H1 (cell line): ENCODE data around the gene GSE1. TPM values are rescaled to one million over a fixed set of nuclear protein-coding genes. Genes with fewer than 3 reads are reported as not detected.

Experiments
- CTCF ChIA-PET: fragments of 300-600 bp; sonication (Branson Sonifier 250); formaldehyde crosslinking; loops from one replicate; lab custom pipeline; 2021; ENCODE audit not compliant: partially characterized antibody; lab: Charles Lee
- POLR2A ChIA-PET: fragments of 300-600 bp; sonication (Branson Sonifier 250); formaldehyde crosslinking; loops from one replicate; lab custom pipeline; 2021; ENCODE audit warnings: inconsistent platforms; ENCODE audit not compliant: partially characterized antibody; lab: Charles Lee
- DNase-seq, 2 experiments: peaks; one replicate each; pipeline versions ENCODE4 v3.0.0 to v3.0.0-alpha.2; 2010 to 2022; ENCODE audit warnings: low spot score in 2 of 2, low read depth in 1 of 2, mixed read lengths in 1 of 2
- FAIRE-seq: peaks from 2 replicates; lab custom pipeline; 2011; peaks lifted over from hg19 to GRCh38; lab: Jason Lieb, UNC
- H2AFZ ChIP-seq: 2 replicates; pipeline ENCODE4 v1.8.1; 2012; ENCODE audit warnings: low read length, inconsistent platforms
- H2AK5ac ChIP-seq: 2 replicates; pipeline ENCODE4 v1.6.1; 2013; ENCODE audit warnings: low read depth, low read length
- H2BK120ac ChIP-seq: replicated peaks from 2 replicates; pipeline ENCODE3; 2013; ENCODE audit warnings: low read depth, low read length, inconsistent platforms
- H2BK12ac ChIP-seq: 2 replicates; pipeline ENCODE4 v1.6.1; 2013; ENCODE audit warnings: low read depth, low read length
- H2BK15ac ChIP-seq: 2 replicates; pipeline ENCODE4 v1.6.1; 2013; ENCODE audit warnings: low read length
- H2BK20ac ChIP-seq: 2 replicates; pipeline ENCODE4 v1.6.1; 2013; ENCODE audit warnings: low read length
- H2BK5ac ChIP-seq: 2 replicates; pipeline ENCODE4 v1.6.1; 2013; ENCODE audit warnings: low read depth, low read length
- H3K14ac ChIP-seq: 2 replicates; pipeline ENCODE4 v1.6.1; 2013; ENCODE audit warnings: inconsistent platforms; ENCODE audit not compliant: insufficient read length
- H3K18ac ChIP-seq: 2 replicates; pipeline ENCODE4 v1.6.1; 2013; ENCODE audit warnings: low read length; ENCODE audit errors: extremely low read depth
- H3K23ac ChIP-seq: 2 replicates; pipeline ENCODE4 v1.6.1; 2013; ENCODE audit warnings: inconsistent platforms; ENCODE audit not compliant: insufficient read length
- H3K23me2 ChIP-seq: 2 replicates; pipeline ENCODE4 v1.6.1; 2013; ENCODE audit warnings: low read depth, low read length
- H3K27ac ChIP-seq: 2 replicates; pipeline ENCODE4 v1.6.1; 2011; ENCODE audit warnings: low read depth, low read length, inconsistent platforms
- H3K27me3 ChIP-seq, 4 experiments: replicated peaks in 1 of 4; 1 replicate in 1 of 4; 2 replicates in 3 of 4; pipeline versions ENCODE4 v1.6.1 to v1.8.1; 2011 to 2013; ENCODE audit warnings: low read length in 3 of 4, mild to moderate bottlenecking in 3 of 4, inconsistent platforms in 2 of 4, mixed read lengths in 2 of 4, moderate library complexity in 1 of 4; ENCODE audit not compliant: control insufficient read depth in 3 of 4, insufficient read depth in 3 of 4; ENCODE audit errors: extremely low read depth in 1 of 4
- H3K36me3 ChIP-seq, 4 experiments: 2 replicates each; pipeline versions ENCODE4 v1.6.1 to v1.8.1; 2011 to 2013; ENCODE audit warnings: mild to moderate bottlenecking in 4 of 4, low read length in 3 of 4, moderate library complexity in 2 of 4, control low read depth in 1 of 4, inconsistent platforms in 1 of 4; ENCODE audit not compliant: insufficient read depth in 4 of 4, control insufficient read depth in 2 of 4
- H3K4ac ChIP-seq: replicated peaks from 2 replicates; pipeline ENCODE3; 2013; ENCODE audit warnings: low read length, low read depth, mixed read lengths, inconsistent platforms; ENCODE audit not compliant: insufficient read length
- H3K4me1 ChIP-seq, 4 experiments: replicated peaks in 1 of 4; 1 replicate in 1 of 4; 2 replicates in 3 of 4; pipeline versions ENCODE4 v1.6.1 to v1.8.1; 2011 to 2013; ENCODE audit warnings: low read length in 3 of 4, inconsistent platforms in 2 of 4, mixed read lengths in 1 of 4; ENCODE audit not compliant: insufficient read depth in 4 of 4, control insufficient read depth in 3 of 4
- H3K4me2 ChIP-seq, 2 experiments: 2 replicates each; pipeline versions ENCODE4 v1.6.1 to v1.8.1; 2011 to 2013; ENCODE audit warnings: low read depth in 2 of 2, low read length in 2 of 2, control low read depth in 1 of 2, inconsistent platforms in 1 of 2, mild to moderate bottlenecking in 1 of 2; ENCODE audit not compliant: insufficient read depth in 1 of 2
- H3K4me3 ChIP-seq, 4 experiments: fragments of 200-600, 300-600 bp in 1 of 4; sonication (generic), shearing (Covaris generic), sonication (Bioruptor Twin) in 1 of 4; 2 replicates each; pipeline versions ENCODE4 v1.5.1 to v1.8.1; 2011 to 2016; ENCODE audit warnings: low read length in 4 of 4, low read depth in 3 of 4, control low read depth in 2 of 4, inconsistent platforms in 2 of 4, mild to moderate bottlenecking in 2 of 4, mixed read lengths in 1 of 4, moderate library complexity in 1 of 4; ENCODE audit not compliant: insufficient read depth in 2 of 4; ENCODE audit errors: extremely low read depth in 1 of 4
- H3K56ac ChIP-seq: replicated peaks from 2 replicates; pipeline ENCODE3; 2013; ENCODE audit warnings: low read depth, mild to moderate bottlenecking, mixed read lengths, low read length, inconsistent platforms; ENCODE audit not compliant: insufficient read length
- H3K79me1 ChIP-seq: 2 replicates; pipeline ENCODE4 v1.6.1; 2013; ENCODE audit warnings: low read depth, low read length, control low read depth
- H3K79me2 ChIP-seq, 2 experiments: 2 replicates each; pipeline versions ENCODE4 v1.6.1 to v1.8.1; 2012 to 2013; ENCODE audit warnings: low read length in 2 of 2, mild to moderate bottlenecking in 2 of 2, inconsistent platforms in 1 of 2; ENCODE audit not compliant: insufficient read depth in 2 of 2, control insufficient read depth in 1 of 2
- H3K9ac ChIP-seq, 4 experiments: replicated peaks in 1 of 4; 1 replicate in 1 of 4; 2 replicates in 3 of 4; pipeline versions ENCODE4 v1.6.1 to v1.8.1; 2011 to 2013; ENCODE audit warnings: low read depth in 3 of 4, low read length in 3 of 4, control low read depth in 2 of 4, mild to moderate bottlenecking in 2 of 4, moderate library complexity in 2 of 4, inconsistent platforms in 1 of 4; ENCODE audit errors: extremely low read depth in 1 of 4
- H3K9me3 ChIP-seq, 2 experiments: 2 replicates each; pipeline versions ENCODE4 v1.6.1 to v1.8.1; 2012 to 2013; ENCODE audit warnings: mild to moderate bottlenecking in 2 of 2, moderate library complexity in 2 of 2, control low read depth in 1 of 2, inconsistent platforms in 1 of 2, low read depth in 1 of 2, low read length in 1 of 2, mixed read lengths in 1 of 2; ENCODE audit not compliant: insufficient read depth in 2 of 2
- H4K20me1 ChIP-seq, 2 experiments: replicated peaks in 1 of 2; 2 replicates each; pipeline versions ENCODE3 to v1.8.1; 2011 to 2013; ENCODE audit warnings: inconsistent platforms in 2 of 2, low read length in 2 of 2, mild to moderate bottlenecking in 1 of 2; ENCODE audit not compliant: insufficient read depth in 2 of 2, control insufficient read depth in 1 of 2
- H4K5ac ChIP-seq: 2 replicates; pipeline ENCODE4 v1.6.1; 2013; ENCODE audit warnings: low read length, low read depth, mixed read lengths, inconsistent platforms; ENCODE audit not compliant: insufficient read length
- H4K8ac ChIP-seq: 2 replicates; pipeline ENCODE4 v1.8.0; 2013; ENCODE audit warnings: mild to moderate bottlenecking, moderate library complexity, low read length, inconsistent platforms; ENCODE audit not compliant: insufficient read depth; ENCODE audit errors: extremely low read depth
- H4K91ac ChIP-seq: replicated peaks from 2 replicates; pipeline ENCODE3; 2013; ENCODE audit warnings: low read length, mixed read lengths, inconsistent platforms; ENCODE audit not compliant: insufficient read length
- BRCA1 ChIP-seq: IDR thresholded peaks from 2 replicates; pipeline ENCODE4 v1.6.1; 2012; ENCODE audit warnings: low read depth, low read length, improper control_type of control experiment
- GTF2F1 ChIP-seq: IDR thresholded peaks from 2 replicates; pipeline ENCODE4 v1.6.1; 2012; ENCODE audit warnings: low read depth, low read length, improper control_type of control experiment, borderline replicate concordance
- HDAC2 ChIP-seq, 2 experiments: fragments of 300-600 bp in 1 of 2; sonication (generic) in 1 of 2; IDR thresholded peaks; 2 replicates each; pipeline ENCODE4 v1.6.1; 2011 to 2012; ENCODE audit warnings: low read depth in 2 of 2, low read length in 2 of 2, mild to moderate bottlenecking in 2 of 2, moderate library complexity in 2 of 2, borderline replicate concordance in 1 of 2, inconsistent platforms in 1 of 2
- MAFK ChIP-seq: IDR thresholded peaks from 2 replicates; pipeline ENCODE4 v1.6.1; 2012; ENCODE audit warnings: low read depth, mild to moderate bottlenecking, improper control_type of control experiment, low read length
- MAX ChIP-seq: IDR thresholded peaks from 2 replicates; pipeline ENCODE4 v1.6.1; 2012; ENCODE audit warnings: inconsistent platforms
- PHF8 ChIP-seq: fragments of 200-600 bp; sonication (generic); conservative IDR thresholded peaks from 2 replicates; pipeline ENCODE4 v1.7.1; 2012; ENCODE audit warnings: low read depth, mild to moderate bottlenecking, inconsistent platforms, low read length, moderate library complexity
- POLR2A ChIP-seq, 2 experiments: IDR thresholded peaks; 1 replicate in 1 of 2; 2 replicates in 1 of 2; pipeline ENCODE4 v1.6.1; 2011; ENCODE audit warnings: low read depth in 2 of 2, low read length in 2 of 2, mild to moderate bottlenecking in 2 of 2; ENCODE audit errors: control extremely low read depth in 1 of 2
- RAD21 ChIP-seq, 2 experiments: IDR thresholded peaks in 1 of 2; conservative IDR thresholded peaks in 1 of 2; 2 replicates each; pipeline ENCODE4 v1.6.1; 2011; ENCODE audit warnings: low read depth in 2 of 2, low read length in 2 of 2, improper control_type of control experiment in 1 of 2, inconsistent platforms in 1 of 2, mild to moderate bottlenecking in 1 of 2, moderate library complexity in 1 of 2
- RBBP5 ChIP-seq: IDR thresholded peaks from 2 replicates; pipeline ENCODE4 v1.7.1; 2012; ENCODE audit warnings: low read depth, mild to moderate bottlenecking, inconsistent platforms, low read length, moderate library complexity, borderline replicate concordance
- RXRA ChIP-seq: IDR thresholded peaks from 2 replicates; pipeline ENCODE4 v1.6.1; 2011; ENCODE audit warnings: low read depth, mild to moderate bottlenecking, low read length, moderate library complexity; ENCODE audit not compliant: insufficient read depth
- SIRT6 ChIP-seq: IDR thresholded peaks from one replicate; pipeline ENCODE4 v1.7.1; 2012; ENCODE audit warnings: low read length, inconsistent platforms
- TAF7 ChIP-seq: optimal IDR thresholded peaks from 2 replicates; pipeline ENCODE3; 2011; ENCODE audit warnings: low read depth, mild to moderate bottlenecking, inconsistent platforms, low read length, moderate library complexity, borderline replicate concordance
- TBP ChIP-seq: IDR thresholded peaks from 2 replicates; pipeline ENCODE4 v1.6.1; 2011; ENCODE audit warnings: low read depth, low read length, improper control_type of control experiment
- TCF12 ChIP-seq: IDR thresholded peaks from 2 replicates; pipeline ENCODE4 v1.6.1; 2011; ENCODE audit warnings: low read depth, mild to moderate bottlenecking, low read length
- WGBS, 2 experiments: shearing (Covaris generic) in 1 of 2; methylation state at CpG; one replicate each; pipeline versions ENCODE4 v1.1.6 to v1.1.7; 2013 to 2015; ENCODE audit warnings: low lambda C conversion rate in 2 of 2, mixed read lengths in 2 of 2, inconsistent platforms in 1 of 2, low coverage in 1 of 2, missing lambda C conversion rate in 1 of 2; ENCODE audit not compliant: insufficient replicate concordance in 2 of 2, insufficient coverage in 1 of 2, insufficient read length in 1 of 2; ENCODE audit errors: extremely low coverage in 1 of 2, missing lambda C conversion rate in 1 of 2; 5-methylcytosine and 5-hydroxymethylcytosine counted together
- polyA plus RNA-seq, 7 experiments: library from polyadenylated mRNA; depleted of rRNA in 3 of 7; stranded (reverse) in 5 of 7; unstranded in 2 of 7; fragments of >200 nt in 5 of 7; fragments of 200-250 nt in 2 of 7; gene quantifications; 1 replicate in 5 of 7; 2 replicates in 1 of 7; 4 replicates in 1 of 7; pipeline versions ENCODE4 v1.2.1 to v1.2.3, GENCODE V29; 2011 to 2013; ENCODE audit warnings: missing spikeins in 2 of 7, mixed read lengths in 2 of 7
- total RNA-seq: library from RNA; stranded (reverse); fragmentation: NEBNext Ultra II Directional; extraction: Animal tissue kit (Norgen Biotek cat#: 25700); gene quantifications from 2 replicates; pipeline ENCODE4 v1.2.1, GENCODE V29; 2021

The GSE1 gene
- total and polyA plus RNA-seq, 2 of the 8 experiments (the other 6 are each of a cell fraction or from before 2014, with no cell fraction given): 26.0 to 65.6 TPM

- 92% methylated on average over 14 of the region's 14 CpGs; no CpG with 5 or more reads in 1 of the 2 experiments for WGBS, 2 experiments
- H3K4me3 ChIP-seq: no peak overlapping the region
- H2BK15ac ChIP-seq: no peak overlapping the region
- H3K79me2 ChIP-seq: no peaks in the 10 kb centered on the region
- peaks cover 3% of the 10 kb centered on the region for H3K79me1 ChIP-seq
- no peak overlapping the region for H4K91ac ChIP-seq
- H3K4me1 ChIP-seq: no peaks in the 10 kb centered on the region
- H3K4ac ChIP-seq: no peak overlapping the region
- no peak overlapping the region for H3K23ac ChIP-seq
- H3K36me3 ChIP-seq: peaks cover 51 to 93% (median 78%) of the 10 kb centered on the region in 4 experiments
- H4K5ac ChIP-seq: no peak overlapping the region
- H3K27ac ChIP-seq: no peak overlapping the region
- H3K27me3 ChIP-seq: no peaks in the 10 kb centered on the region
- H3K18ac ChIP-seq: no peak overlapping the region
- H3K4me2 ChIP-seq: no peak overlapping the region
- H3K9me3 ChIP-seq: no peaks in the 10 kb centered on the region
- H2AFZ ChIP-seq: no peak overlapping the region
- no peak overlapping the region for H3K9ac ChIP-seq
- no peak overlapping the region for H3K56ac ChIP-seq
- no peak overlapping the region for H2AK5ac ChIP-seq
- no peak overlapping the region for H3K14ac ChIP-seq
- CTCF ChIA-PET: interaction anchor here (1.5 to 37.0 kb wide), 3 partner anchors 10 to 47 kb away, joined by 3 to 620 read pairs (median 248); no protein-coding TSS in a partner anchor
- H4K20me1 ChIP-seq: peaks cover 4 to 19% of the 10 kb centered on the region in 2 experiments
- H3K23me2 ChIP-seq: no peaks in the 10 kb centered on the region
- H2BK12ac ChIP-seq: no peak overlapping the region
- FAIRE-seq (no peak), DNase-seq (no peak)
- POLR2A ChIA-PET: interaction anchor here (1.4 to 10.5 kb wide), 2 partner anchors 15 kb away, joined by 3 to 77 read pairs; partner anchors contain the start of gene GINS2
- no peak overlapping the region for H2BK120ac ChIP-seq
- H4K8ac ChIP-seq: 0 out of 2 replicates have a peak overlapping the region, but pooled peaks have one; percentile 9
- H2BK20ac ChIP-seq: no peak overlapping the region
- H2BK5ac ChIP-seq: no peak overlapping the region
- no peak for TF ChIP-seq PHF8
- TF ChIP-seq TCF12: no peak
- TF ChIP-seq SIRT6: no peak
- no peak for TF ChIP-seq RXRA
- no peak for TF ChIP-seq HDAC2 (IDR thresholded peaks at IDR 0.05; ENCODE audit: borderline replicate concordance in 1 of 2, low read depth in 2 of 2, low read length in 2 of 2)
- TF ChIP-seq POLR2A (IDR thresholded peaks at IDR 0.05; ENCODE audit: control extremely low read depth in 1 of 2, low read depth in 2 of 2, low read length in 2 of 2): no peak
- TF ChIP-seq MAFK: no peak
- TF ChIP-seq RBBP5: no peak
- no peak for TF ChIP-seq GTF2F1
- TF ChIP-seq MAX: no peak
- no peak for TF ChIP-seq RAD21 (IDR thresholded peaks at IDR 0.05 in 1 of 2, conservative IDR thresholded peaks at IDR 0.05 in 1 of 2; ENCODE audit: low read depth in 2 of 2, low read length in 2 of 2)
- TF ChIP-seq TAF7: no peak
- TF ChIP-seq TBP: no peak
- TF ChIP-seq BRCA1: no peak
These were observed 57.7 kb downstream of the GSE1 start for GRCh38 chr16:85670840-85671239.
